Stimulated activated CD4-positive, alpha-beta T cell treated with anti-CD3 and anti-CD28 coated beads, Interleukin-2, amount 100 ng/mL, for 24 hours (primary cell): Measurements from ENCODE around the gene PHLDA3.
"Not testable (repeated sequence)": the region's sequence is repeated elsewhere in the genome, so short reads cannot be mapped to it uniquely, and the experiment has no call there.

ENCODE experiments used
- DNase-seq, 2 donors: peaks; one replicate each; pipeline ENCODE4 v3.0.0-alpha.2; 2020

The PHLDA3 gene

GRCh38 chr1:201503397-201504176 is 34.6 kb upstream of the PHLDA3 start:
- no peak for DNase-seq

DNA sequence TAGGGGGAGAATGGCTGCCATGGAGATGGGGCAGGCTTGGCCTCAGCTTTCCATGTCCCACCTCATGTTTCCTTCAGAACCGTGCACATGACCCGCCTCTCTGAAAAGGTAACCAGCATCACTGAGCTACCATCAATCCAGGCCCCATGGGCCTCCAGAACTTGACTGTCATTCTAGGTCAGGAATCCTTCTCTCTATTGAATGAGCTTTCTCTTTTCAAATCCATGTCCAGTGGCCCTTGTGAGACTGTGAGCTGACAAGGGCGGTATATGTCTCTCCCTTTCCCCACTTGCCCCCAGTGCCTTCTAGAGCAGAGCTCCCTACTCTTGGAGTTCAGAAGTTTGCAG is 33.5 kb upstream of the PHLDA3 start:
- DNase-seq: no peak

DNA sequence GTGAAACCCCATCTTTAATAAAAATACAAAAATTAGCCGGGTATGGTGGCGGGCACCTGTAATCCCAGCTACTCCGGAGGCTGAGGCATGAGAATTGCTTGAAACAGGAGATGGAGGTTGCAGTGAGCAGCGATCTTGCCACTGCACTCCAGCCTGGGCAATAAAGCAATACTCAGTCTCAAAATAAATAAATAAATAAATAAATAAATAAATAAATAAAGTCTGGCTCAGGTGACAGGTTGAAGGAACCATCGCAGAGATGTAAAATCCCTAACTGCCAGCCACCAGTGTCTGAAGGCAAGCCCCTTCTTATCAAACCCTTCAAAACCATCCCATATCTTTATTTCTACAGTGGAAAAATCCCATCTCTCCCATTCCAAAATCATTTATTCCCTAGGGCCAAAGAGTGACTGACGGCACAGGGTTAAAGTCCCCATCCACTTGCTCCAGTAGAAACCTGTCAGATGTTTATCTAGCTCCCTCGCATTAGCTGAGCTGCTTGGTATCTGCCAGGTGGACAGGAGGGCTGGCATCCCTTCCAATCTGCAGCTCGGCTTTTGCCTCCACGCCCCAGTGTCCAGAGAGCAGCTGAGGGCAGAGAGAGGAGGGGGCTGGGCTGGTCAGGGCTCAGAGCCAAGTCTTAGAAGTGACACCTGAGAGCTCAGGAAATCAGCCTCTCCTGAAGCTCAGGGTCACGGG is 33.0 kb upstream of the PHLDA3 start:
- no peak for DNase-seq

DNA sequence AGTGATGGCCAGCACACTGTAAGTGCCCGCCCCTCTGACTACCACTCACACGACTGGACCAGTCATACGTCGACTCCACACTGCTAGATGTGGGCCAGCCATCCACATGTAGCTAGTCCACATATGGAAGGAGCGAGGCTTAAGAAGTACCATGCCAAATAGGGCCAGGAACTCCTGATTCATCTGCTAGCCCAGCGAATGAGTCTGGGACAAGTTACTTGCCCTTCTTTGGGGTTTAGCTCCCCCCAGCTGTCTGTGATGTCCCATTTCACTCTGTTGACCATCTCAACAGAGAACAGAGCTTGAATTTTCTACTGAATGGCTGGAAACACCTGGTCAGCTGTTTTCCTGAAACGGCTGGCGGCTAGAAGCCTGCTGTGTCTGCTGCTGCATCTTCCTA is 32.2 kb upstream of the PHLDA3 start:
- DNase-seq: no peak

GRCh38 chr1:201500670-201501120 is 31.7 kb upstream of the PHLDA3 start:
- no peak for DNase-seq

DNA sequence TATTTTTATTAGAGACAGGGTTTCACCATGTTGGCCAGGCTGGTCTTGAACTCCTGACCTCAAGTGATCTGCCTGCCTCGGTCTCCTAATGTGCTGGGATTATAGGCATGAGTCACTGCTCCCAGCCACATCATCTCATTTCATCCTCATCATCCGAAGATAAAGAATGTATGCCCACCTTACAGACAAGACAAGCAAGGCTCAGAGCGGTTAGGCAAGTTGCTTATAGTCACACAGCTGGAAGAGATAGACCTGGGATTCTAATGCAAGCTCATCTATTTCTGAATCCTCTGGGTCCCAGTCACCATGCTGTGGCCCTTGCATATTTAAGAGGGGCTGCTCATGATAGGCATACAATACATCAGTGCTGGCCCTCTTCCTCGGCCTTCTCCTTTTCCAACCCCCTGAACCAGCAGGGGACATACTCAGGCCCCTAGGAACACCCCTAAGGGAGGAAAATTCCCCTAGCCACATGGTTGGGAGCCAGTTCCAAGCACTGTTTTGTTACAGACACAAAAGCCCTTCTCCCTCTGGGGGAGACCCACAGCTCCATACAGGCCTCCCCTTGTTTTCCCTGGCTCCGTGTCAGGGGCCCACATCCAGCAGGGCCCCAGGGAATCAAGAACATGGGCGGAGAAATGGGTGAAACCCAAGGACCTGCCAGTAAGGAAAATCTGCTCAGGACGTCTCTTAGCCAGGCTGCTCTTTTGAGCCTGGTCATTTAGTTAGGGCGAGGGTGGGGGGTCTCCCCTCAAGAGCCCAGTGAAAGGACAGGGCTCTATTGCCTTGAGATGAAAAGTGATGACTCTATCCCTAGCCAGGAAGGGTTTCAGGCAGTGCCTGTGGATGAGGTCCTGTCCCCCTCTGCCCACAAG is 31.0 kb upstream of the PHLDA3 start:
- no peak for DNase-seq

DNA sequence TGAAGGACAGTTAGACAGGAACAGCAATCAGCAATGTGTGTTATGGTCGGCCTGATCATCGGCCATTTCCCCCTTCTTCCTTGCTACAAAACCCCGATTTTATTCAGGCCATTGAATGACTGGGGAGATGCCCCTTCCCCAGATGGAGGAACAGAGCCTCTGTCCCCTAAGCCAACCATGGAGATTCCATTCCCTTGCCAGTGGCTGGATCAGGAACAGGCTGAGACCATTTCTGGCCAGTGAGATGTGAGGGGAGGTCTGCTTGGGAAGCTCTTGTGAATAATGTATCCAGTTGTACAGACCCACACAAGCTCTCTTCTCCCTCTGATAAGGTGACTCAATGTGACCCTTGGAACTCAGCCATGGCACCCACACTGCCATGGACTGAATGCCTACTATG is 30.2 kb upstream of the PHLDA3 start:
- DNase-seq: no peak

DNA sequence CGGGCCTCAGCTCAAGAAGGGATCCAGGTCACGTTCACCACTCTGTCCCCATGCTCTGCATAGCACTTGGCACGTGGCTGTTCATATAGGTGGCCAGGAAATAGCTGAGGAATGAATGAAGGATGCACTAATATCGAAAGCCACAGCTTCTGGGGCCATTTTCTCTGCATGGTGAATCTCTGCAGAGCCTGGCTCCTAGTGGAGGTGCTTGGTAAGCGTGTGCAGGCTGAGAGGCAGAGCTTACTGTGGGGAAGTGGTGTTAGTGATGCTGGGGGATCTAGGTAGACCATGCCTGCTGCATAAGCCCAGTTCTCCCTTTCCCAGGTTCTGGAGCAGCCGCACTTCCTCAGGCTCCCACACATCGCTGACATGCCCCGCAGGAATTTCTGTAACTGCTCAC is 29.6 kb upstream of the PHLDA3 start:
- DNase-seq: no peak

GRCh38 chr1:201497935-201498509 is 29.0 kb upstream of the PHLDA3 start:
- no peak for DNase-seq

GRCh38 chr1:201496296-201496690 is 27.3 kb upstream of the PHLDA3 start:
- DNase-seq: no peak

DNA sequence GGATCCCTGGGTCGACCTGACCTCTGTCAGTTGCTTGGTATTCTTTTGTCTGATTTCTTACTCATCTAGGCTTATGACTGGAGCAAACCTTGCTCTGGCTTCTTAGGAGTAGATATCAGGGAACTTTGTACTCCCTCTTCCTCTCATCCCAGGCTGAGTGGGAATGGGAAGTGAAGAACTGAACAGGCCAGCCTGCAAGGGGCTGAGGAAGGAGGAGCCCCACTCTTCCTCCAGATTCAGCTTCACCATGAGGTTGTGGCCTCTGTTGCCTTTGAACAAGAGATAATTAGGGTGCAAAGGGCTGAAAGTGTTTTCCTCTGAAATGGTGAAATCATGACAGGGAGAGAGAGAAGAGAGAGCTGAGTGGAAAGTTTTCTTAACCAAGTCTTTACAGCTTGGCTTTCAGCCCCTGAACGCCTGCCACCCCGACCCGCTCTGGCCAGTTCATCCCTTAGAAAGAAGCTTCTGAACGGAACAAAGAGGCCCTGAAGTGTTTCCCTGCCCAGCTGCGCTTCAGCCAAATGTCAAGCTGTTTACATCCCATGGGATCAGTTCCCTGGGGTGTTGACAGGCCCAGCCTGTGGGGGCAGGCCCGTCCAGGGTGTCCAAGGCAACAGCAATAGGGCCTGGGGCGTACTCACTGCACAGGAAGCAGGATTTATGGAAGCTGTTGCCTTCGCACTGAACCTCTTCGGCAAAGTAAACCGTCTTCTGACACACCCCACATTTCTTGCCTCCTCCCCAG is 26.7 kb upstream of the PHLDA3 start:
- no peak for DNase-seq

DNA sequence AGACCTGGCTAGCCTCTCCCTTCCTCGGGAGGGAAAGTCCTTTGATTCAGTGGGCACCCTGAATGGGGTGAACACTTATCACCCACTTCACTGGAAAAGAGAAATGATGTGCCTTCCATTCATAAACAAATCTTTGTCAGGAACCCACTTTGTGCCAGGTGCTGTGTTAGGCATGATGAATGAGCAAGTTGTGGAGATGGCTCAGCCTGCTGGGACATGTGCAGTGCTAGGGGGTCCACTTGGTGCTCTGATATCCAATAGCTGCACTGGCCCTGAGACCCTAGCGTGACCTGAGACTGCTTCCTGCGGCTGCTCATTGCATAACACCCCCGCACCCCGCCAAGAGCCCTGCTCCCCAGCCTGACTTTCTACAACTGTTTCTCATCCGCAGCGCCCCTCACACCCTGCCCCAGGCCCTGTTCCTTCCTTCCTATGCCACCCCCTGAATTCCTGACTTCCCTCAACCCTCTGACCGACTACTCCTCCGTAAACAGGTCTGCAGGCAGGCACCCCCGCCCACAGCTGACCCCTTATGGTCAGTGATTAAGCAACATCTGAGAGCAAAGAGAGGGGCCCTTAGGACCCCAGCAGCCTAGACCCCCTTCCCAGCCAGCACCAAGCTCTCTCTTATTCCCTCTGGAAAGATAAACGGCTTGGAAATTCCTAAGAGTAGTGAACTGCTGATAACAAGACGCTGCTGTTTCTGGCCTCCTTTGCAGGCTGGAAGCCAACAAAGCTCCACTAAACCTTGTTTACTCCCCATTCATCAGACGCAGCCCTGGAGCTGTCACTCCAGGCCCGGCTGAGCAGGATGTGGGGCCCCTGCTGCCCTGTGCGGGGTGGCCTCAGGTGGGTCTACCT is 25.0 kb upstream of the PHLDA3 start:
- DNase-seq: no peak

DNA sequence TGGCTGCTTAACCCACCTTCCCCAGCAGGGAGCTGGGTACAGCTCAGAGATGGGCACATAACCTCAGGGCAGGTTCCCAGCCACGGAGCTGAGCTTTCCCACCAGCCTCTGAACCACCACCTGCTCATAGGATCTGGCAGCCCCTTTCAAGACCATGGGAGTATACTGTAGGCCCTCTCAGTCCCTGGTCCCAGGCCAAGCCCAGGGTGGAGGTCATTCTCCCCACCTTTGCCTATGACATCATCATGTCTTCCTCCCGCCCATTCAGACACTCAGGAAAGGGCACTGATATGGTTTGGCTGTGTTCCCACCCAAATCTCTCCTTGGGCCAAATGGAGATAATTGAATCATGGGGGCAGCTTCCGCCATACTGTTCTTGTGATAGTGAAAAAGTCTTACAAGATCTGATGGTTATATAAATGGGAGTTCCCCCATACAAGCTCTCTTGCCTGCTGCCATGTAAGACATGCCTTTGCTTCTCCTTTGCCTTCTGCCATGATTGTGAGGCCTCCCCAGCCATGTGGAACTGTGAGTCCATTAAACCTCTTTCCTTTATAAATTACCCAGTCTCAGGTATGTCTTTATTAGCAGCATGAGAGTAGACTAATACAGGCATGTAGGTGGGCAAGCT is 24.2 kb upstream of the PHLDA3 start:
- not testable (repeated sequence) for DNase-seq

- DNase-seq: no peak
Measured at GRCh38 chr1:201491896-201492511, 23.0 kb upstream of the PHLDA3 start.

DNA sequence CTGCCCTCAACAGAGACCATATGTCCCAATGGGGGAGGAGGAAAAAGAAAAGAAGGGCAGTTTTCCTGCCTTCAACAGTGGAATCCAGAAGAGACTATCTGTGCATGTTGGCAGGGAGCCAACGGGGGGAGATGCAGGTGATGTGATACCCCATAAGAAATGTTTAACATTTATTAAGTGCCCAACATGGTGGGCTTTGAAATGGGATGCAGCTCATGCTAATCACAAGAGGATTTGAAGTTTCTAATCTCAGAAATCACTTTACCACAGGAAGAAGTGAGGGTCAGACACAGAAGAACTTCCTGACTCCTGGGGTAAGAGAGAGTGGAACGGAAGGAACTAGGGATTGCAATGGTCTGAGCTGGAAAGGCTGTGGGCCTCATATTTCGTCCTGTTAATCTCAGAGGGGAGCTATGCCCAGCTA is 21.7 kb upstream of the PHLDA3 start:
- no peak for DNase-seq

GRCh38 chr1:201489643-201490261 is 20.8 kb upstream of the PHLDA3 start:
- DNase-seq: no peak

- no peak for DNase-seq
Measured at GRCh38 chr1:201488830-201489589, 20.0 kb upstream of the PHLDA3 start.

DNA sequence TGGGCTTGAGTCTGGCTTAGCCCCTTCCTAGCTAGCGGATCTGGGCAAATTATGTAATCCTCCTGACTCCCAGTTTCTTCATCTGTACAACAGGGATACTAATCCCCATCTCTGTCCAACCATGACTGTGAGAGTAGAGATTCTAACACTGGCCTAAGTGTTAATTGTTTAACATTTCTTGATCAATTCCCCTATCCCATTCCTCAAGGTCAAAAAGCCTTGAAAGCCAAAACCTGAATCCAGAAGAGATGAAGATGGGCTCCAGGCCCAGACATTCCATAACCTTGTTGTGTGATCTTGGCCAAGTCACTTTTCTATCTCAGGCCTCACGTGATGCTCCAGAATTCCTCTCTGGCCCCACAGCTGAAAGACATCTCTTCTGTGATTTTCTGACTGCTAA is 18.8 kb upstream of the PHLDA3 start:
- DNase-seq: no peak

DNA sequence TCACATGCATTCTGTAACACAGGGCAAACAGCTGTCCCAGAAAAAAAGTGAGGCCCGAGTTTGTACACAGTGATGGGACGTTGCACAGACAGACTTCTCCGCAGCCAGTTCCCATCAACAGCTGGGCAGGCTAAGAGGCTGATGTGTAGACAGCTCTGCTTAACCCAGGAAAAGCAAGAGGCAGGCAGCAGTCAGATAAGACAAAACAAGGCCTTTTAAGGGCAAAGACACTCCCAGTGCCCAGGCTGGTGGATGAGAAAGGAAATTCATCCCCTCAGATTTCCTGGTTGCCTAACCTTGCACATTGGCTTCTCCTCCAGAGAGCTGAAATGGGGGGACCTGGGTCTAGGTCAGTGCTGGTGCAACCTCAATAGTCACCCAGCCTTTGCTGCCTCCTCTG is 17.2 kb upstream of the PHLDA3 start:
- no peak for DNase-seq
